Suprapubic skin (tissue), 4 donors: Measurements from ENCODE around the gene VSX1.

ENCODE experiments used
- POLR2A ChIP-seq, 2 donors: fragments of 450-650 bp; IDR thresholded peaks; one replicate each; pipeline ENCODE4 v1.6.1; 2017; ENCODE audit warnings: antibody characterized with exemption in 2 of 2, mild to moderate bottlenecking in 2 of 2, moderate library complexity in 2 of 2
- POLR2AphosphoS5 ChIP-seq, 3 donors: sonication (generic); formaldehyde crosslinking; IDR thresholded peaks; one replicate each; pipeline ENCODE4 v1.6.1; 2017; ENCODE audit warnings: antibody characterized with exemption in 3 of 3
- TF ChIP-seq, protein P1 (sequence below), 2 donors: fragments of 200-600 bp in 1 of 2; fragments of 450-650 bp in 1 of 2; sonication (generic) in 1 of 2; IDR thresholded peaks; one replicate each; pipeline ENCODE4 v1.5.1; 2016 to 2019; ENCODE audit warnings: antibody characterized with exemption in 2 of 2, mild to moderate bottlenecking in 1 of 2, moderate library complexity in 1 of 2

DNA sequence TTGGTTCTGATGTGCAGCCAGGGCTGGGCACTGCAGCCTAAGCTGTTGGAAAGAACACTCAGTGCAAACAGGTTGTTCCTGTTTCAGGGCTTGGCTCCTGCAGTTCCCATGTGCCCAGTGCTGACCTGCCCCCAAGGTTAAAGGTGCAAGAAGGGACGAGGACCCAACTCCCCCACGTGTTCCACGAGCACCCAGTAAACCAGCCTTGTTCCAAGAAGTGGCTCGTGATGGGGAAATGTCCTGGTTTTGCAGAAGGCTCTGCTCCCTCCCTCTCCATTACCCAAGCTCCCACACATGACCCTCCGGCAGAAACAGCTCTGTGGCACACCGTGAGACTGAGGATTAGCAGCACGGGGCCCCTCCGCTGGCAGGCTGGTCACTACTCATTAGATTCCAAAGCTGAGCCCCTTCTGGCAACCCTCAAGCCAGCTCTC, 33.4 kb downstream of the VSX1 start:
- TF ChIP-seq, protein P1, sequence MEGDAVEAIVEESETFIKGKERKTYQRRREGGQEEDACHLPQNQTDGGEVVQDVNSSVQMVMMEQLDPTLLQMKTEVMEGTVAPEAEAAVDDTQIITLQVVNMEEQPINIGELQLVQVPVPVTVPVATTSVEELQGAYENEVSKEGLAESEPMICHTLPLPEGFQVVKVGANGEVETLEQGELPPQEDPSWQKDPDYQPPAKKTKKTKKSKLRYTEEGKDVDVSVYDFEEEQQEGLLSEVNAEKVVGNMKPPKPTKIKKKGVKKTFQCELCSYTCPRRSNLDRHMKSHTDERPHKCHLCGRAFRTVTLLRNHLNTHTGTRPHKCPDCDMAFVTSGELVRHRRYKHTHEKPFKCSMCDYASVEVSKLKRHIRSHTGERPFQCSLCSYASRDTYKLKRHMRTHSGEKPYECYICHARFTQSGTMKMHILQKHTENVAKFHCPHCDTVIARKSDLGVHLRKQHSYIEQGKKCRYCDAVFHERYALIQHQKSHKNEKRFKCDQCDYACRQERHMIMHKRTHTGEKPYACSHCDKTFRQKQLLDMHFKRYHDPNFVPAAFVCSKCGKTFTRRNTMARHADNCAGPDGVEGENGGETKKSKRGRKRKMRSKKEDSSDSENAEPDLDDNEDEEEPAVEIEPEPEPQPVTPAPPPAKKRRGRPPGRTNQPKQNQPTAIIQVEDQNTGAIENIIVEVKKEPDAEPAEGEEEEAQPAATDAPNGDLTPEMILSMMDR (IDR thresholded peaks at IDR 0.05) = no peak
- TF ChIP-seq POLR2A (IDR thresholded peaks at IDR 0.05) (no peak), POLR2AphosphoS5 (IDR thresholded peaks at IDR 0.05) (no peak)
